GM19193 (cell line): Measurements from ENCODE around the gene ASXL3.

ENCODE experiments used
- POLR2A ChIP-seq: IDR thresholded peaks from 4 replicates; pipeline ENCODE4 v1.6.1; 2011; ENCODE audit not compliant: insufficient read depth, insufficient read length; ENCODE audit errors: extremely low read depth

The ASXL3 gene

DNA sequence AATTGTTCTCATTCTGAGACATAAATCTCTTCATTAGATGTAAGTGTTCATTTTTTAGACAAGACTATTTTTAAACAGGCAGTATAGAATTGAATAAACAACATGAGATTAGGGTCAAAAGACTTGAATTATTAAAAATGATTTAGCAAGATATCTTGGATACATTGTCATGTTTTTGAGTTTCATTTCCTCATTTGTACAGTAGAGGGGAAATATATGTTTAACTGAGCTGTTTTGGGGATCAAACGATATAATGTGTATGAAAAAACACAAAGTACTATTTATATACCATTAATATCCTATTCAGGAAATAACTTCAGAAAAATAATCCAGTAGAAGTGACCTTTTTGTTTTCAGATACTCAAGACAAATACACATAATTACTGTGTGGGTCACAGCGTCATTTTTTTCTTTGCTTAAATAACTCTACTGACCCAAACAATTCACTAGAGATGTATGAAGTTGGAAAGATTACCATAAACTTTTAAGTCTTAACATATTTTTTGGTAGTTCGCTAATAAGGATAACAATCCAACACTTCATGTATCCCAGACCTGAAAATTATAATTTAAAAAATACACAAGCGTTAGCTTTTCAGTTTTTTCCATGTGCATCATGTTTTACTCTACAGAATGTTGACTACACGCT, 896 bp upstream of the ASXL3 start:
- TF ChIP-seq POLR2A, result no peak

DNA sequence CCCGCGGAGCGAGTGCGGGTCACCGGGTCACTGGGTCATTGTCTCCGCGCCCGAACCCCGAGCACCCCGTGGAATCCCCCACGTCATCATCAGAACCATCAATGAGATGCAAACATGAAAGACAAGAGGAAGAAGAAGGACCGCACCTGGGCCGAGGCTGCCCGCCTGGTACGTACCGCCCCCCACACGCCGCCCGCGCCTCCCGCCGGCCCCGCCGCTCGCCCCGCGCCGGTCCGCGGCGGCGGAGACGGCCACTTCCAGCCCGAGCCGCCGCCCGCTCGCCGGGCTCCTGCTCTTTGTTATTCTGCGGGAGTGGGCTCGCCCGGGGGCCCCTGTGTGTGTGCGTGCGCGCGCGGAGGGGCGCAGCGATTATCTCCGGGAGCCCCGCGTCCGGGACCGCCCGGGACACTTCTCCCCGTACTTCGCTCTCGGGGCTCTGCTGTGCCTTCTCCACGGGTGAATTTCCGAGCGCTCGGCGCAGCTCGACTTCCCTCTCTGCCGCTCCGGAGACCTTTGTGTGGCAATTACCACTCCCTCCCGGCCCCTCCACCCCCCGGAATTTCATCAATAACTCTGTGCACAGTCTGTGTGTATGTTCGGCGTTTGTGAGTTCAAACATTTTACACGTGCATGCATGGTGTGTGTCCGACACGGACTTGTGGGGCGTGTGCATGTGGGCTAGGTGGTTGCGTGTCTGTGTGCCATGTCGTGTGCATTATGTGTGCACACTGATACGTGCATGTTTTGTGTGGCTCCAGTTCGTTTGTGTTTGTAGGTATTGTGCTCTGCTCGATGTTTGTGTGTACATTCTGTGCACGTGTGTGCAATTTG, 714 bp downstream of the ASXL3 start:
- no peak for TF ChIP-seq POLR2A

DNA sequence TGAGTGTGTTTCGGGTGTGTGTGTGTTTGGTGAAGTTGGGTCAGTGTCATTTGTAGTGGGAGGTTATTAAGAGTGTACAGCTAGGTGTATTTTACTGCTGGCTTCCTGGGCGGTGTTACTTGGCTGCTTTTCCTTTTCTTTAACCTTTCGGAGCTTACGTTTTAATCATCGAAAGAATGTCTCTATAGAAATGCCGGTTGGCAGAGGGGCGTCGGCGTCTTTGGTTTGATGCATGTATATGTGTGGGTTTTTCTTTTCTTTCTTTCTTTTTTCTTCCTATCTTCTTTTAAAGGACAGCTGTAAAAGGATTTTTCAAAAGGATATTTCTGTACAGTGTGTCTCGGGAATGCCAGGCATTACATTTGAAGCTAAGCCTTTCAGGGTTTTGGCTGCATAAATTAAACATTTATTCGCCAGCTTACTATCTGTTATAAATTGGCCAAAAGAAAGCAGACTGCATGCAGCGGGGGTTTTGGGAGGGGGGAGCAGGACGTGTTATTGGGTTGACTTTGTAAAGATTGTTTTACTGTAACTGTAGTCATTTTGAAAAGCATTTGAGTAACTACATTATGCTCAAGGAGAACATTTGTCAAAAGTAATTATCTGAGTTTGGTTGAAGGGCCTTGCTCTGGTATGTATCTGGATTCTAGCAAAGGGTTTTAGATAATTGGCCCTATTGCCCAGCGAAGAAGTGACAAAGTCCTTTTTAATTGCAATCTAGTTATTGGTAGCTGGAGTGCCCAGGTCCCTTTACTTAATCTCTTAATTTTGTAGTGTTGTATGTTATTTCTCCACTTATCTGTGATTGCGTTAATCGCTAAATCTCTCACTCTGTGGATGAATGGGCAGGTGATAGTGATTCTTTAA, 1.6 kb downstream of the ASXL3 start:
- no peak for TF ChIP-seq POLR2A

DNA sequence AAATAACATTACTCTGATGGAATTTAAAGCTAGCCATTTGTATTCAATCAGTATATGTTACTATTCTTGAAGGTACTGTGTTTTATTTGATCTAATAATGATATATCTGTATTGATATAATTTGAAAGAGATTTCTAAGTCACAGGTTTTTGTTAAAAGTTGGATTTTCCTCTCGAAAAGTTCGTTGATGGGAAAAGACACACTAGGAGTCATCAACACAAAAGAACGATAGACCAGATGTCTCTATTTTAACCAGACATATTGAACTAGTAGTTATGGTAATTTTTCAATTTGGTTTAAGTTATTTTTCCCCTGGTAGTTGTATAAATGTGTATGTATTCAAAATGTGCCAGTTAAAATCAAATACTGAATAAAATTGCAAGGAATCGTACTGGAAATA, 2.5 kb downstream of the ASXL3 start:
- TF ChIP-seq POLR2A, result no peak

DNA sequence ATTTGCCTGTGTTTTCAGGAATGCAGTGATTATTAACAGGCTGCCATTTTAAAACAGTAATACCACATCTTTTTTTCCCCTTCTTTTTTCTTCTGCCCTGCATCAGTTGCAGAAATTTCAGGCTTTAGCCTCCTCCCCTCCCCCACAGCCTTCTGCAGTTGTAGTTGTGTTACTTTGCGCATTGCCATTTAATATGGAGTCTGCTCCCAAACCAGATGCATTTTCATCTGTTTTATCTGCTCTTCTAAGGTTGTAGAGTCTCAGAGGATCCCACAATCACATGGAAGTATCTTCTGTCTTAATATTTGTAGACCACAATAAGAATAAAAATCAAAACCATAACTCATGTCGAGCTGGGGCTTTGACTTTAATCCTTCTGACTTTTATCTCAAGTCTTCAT, 3.8 kb downstream of the ASXL3 start:
- TF ChIP-seq POLR2A, result no peak

DNA sequence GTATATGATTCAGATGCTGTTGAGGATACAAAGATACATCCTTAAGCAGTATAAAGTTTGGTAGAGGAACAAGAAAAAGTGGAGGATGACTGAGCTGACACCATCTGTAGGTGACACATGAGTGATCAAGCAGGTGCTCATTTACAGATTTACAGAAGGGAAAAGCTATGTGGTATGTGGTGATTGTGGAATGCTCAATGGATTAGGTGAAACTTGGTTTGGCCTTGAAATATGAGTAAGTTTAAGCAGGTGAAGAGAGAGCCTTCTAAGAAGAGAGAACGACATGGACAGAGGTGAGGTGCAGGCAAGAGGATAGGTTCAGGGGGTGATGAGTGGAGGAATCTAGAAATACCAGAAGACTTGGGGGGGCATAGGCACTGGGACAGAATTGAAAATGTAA, 5.9 kb downstream of the ASXL3 start:
- no peak for TF ChIP-seq POLR2A

DNA sequence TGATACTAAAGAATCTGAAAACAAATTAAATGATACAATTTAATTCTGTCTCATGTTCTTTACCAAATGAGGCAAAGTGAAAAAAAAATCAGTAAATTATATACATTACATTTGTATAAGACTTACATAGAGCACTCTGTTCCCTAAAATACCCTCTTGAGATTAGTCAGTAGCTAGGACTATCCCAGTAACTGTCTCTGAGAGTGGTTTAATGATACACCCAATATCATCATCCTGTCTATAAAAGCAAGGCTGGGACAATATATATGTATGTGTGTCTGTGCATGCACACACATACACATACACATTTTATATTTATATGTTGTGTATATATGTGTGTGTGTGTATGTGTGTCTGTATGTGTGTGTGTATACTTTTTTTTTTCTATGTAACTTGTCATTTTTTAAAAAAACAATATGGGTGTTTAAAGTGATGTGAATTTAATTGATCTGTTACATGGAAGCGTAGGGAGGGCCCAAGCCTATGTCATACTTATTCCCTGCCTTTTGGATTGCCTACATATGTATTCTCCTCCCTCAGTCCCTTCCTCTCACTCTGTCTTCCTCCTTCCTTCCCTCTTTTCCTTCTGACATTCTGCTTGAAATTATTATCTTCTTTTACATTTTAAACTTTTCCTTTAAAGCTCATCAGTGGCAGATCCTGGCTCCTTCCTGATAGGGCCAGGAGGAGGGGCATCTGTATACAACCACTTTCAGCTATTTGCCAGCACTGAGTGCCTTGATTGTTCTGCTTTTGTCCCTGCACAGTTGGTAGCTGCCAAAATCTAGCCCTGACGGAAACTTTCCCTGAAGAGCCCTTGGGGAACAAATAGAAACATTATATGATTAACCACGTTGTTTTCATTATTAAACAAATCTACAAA, 6.8 kb downstream of the ASXL3 start:
- no peak for TF ChIP-seq POLR2A

DNA sequence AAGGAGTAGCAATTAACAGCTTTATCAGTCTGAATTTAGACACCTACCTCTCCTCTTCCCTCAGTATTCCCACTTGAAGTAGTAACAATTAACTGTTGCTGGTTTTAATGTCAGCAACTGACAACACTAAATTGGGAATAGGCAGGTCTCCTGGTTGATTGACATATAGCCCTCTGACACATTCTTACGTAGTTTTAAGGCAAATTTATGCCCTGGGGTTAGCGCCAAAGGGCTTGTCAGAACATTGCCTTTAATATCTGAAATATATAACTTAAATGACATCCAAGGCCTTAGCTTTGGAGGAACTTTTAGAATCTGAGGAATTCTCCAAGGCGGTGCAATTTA, 7.4 kb downstream of the ASXL3 start:
- TF ChIP-seq POLR2A, result no peak

DNA sequence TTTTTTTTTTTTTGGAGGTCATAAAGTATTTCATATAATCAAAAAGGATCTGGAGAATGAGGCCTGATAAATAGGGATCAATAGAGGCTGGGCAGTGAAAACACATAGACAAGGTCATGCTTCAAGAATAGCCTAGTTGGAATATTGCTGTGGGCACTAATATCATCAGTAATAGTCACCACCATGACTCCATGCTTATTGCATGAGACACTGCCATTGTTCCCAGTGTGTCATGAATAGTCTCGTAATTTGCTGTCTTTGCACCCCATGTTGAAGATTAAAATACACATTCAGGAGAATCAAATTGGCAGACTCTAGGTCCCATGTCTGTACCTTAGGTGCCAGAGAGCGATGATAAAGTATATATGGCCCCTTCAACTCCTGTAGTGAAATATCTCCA, 10.3 kb downstream of the ASXL3 start:
- TF ChIP-seq POLR2A, result no peak

DNA sequence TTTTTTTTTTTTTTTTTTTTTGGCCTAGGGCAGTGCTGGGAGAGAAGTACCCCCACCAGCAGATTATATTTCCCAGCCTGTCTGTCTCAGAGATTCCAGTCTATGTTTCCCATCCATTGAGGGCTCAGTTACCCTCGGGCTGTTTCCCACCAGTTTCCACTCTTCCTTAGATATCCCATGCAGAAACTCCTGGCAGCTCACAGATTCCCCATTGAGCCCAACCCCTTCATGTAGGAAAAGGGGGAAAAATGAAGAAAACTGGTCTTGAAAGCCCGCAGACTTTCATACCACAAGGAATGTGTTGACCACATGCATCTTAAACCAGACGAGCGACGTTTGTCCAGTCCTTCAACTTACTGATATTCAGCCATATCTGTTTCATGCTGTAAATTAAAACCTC, 15.2 kb downstream of the ASXL3 start:
- TF ChIP-seq POLR2A, result no peak

DNA sequence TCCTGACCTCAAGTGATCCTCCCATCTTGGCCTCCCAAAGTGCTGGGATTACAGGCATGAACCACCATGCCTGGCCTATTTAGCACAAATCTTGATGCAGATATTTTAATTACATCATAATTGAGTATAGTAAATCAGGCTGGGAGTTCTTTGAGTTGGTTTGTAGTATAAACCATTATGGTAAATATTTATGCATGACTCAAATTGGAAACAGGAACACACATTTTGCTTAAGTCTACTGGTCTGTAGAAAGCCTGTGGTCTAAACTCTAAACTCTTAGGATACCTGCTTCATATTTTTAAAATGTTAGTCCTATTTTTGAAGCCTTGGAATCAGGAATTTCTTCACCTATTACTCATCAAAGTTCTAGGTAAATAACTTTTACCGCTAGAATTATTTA, 16.8 kb downstream of the ASXL3 start:
- no peak for TF ChIP-seq POLR2A

DNA sequence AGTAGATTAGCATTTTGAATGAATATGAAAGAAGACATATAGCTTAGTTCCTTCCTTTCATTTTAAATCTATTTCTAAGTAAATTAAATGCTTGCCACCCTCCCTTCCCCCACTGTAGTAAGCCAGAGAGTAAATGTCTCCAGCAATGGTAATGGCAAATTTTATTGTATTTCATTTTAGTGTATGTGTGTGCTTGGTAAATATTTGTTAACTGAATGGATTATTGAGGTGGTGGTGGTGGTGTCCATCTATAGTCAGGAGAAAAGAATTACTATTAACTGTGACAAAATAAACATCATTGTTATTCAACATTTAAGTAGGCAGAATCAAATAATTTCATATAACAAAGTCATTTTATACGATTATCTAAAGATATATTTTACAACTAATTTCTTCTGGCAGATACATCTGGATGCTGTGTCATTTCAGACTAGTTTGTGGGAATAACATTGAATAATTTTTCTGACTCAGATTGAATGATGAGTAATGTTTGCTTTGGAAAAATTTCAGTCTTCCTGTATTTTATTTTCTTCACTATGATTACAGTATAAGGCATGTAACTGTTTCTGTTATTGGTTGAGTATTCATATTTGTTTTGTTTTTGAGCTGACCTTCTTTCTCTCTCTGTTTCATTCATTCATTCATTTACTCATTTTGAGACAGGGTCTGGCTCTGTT, 18.3 kb downstream of the ASXL3 start:
- no peak for TF ChIP-seq POLR2A

DNA sequence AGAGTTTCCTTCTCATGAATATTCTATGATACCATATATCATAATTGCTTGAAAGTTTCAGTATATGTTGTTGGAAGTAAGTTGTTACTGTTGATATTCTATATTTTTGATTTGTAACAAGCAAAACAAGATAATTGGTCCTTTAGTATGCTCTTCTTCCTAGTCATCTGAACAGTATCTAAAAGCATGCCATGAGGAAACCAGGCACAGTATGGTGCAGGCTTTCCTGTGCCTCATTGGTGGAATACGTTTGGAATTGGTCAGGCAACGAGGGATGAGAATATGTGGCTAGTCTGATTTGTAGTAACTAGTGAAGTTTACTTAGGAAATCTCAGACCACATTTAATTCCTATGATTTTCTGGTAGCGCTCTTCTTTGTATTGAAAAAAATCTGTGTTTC, 22.8 kb downstream of the ASXL3 start:
- no peak for TF ChIP-seq POLR2A

DNA sequence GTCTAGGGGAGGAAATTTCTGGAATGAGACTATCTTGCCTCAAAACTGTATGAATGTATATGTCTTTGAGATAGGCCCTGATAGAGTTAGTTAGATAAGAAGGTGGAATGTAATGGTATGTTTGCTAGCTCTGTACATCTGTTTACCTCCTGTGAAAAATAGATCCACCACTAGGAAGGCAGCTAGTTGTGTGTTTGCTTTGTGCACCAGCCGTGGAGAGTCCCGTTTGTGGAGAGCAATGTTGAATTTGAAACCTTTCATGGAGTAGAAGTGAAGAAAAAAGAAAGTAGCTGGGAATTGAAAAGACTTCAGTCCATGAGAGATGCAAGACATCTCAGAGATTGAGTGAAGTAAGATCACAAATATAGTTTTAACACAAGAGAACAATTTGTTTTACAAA, 25.4 kb downstream of the ASXL3 start:
- TF ChIP-seq POLR2A, result no peak
